Lung microvascular endothelial cell (primary cell): ENCODE data around the gene BEST1. TPM values are rescaled to one million over a fixed set of nuclear protein-coding genes. Genes with fewer than 3 reads are reported as not detected.

ENCODE experiments used
- DNase-seq, 2 donors: peaks; one replicate each; pipeline versions ENCODE4 v3.0.0 to v3.0.0-alpha.2; 2010; ENCODE audit warnings: low read depth in 2 of 2
- total RNA-seq: library from RNA; depleted of rRNA; stranded (reverse); fragments of >200 nt; gene quantifications from 2 replicates; pipeline ENCODE4 v1.2.1, GENCODE V29; 2014

The BEST1 gene
- total RNA-seq, result under 0.01 TPM in 1 of 2 replicates, not detected in the other

GRCh38 chr11:61950035-61950547, at the start of gene BEST1:
TSS of gene BEST1 (plus strand) at chr11:61950351. CDS start at chr11:61951807, 1,456 bp downstream.
- DNase-seq, result no peak

- no peak for DNase-seq
Observed at GRCh38 chr11:61901397-61901796, 48.8 kb upstream of the BEST1 start.

- DNase-seq, result no peak
Observed at GRCh38 chr11:61902313-61902712, 47.8 kb upstream of the BEST1 start.

- DNase-seq, result no peak
Observed at GRCh38 chr11:61903845-61904244, 46.3 kb upstream of the BEST1 start.

GRCh38 chr11:61904539-61905048, 45.6 kb upstream of the BEST1 start:
- DNase-seq, result no peak

- DNase-seq, result no peak
Observed at GRCh38 chr11:61905067-61905696, 45.0 kb upstream of the BEST1 start.

- DNase-seq, result no peak
Observed at GRCh38 chr11:61905801-61906521, 44.2 kb upstream of the BEST1 start.

- no peak for DNase-seq
Observed at GRCh38 chr11:61906522-61906909, 43.6 kb upstream of the BEST1 start.

- no peak for DNase-seq
Observed at GRCh38 chr11:61907282-61907681, 42.9 kb upstream of the BEST1 start.

- DNase-seq, result no peak
Observed at GRCh38 chr11:61907871-61908729, 42.1 kb upstream of the BEST1 start.

- DNase-seq, result no peak
Observed at GRCh38 chr11:61908730-61909316, 41.3 kb upstream of the BEST1 start.

GRCh38 chr11:61910187-61911127, 39.7 kb upstream of the BEST1 start:
- DNase-seq, result no peak

GRCh38 chr11:61911128-61911700, 38.9 kb upstream of the BEST1 start:
- DNase-seq, result no peak

- DNase-seq, result no peak
Observed at GRCh38 chr11:61911701-61912529, 38.2 kb upstream of the BEST1 start.

GRCh38 chr11:61912530-61912898, 37.6 kb upstream of the BEST1 start:
- no peak for DNase-seq

GRCh38 chr11:61912991-61913698, 37.0 kb upstream of the BEST1 start:
- DNase-seq, result no peak

GRCh38 chr11:61913699-61914395, 36.3 kb upstream of the BEST1 start:
- DNase-seq, result no peak
